Purkinje cell (primary cell): Measurements from ENCODE around the gene F2RL1. TPM values are rescaled to one million over a fixed set of nuclear protein-coding genes. Genes with fewer than 3 reads are reported as not detected.

Experiments
- polyA plus RNA-seq: library from polyadenylated mRNA; unstranded; fragments of >200 nt; fragmentation: Nextera tagmentation; gene quantifications from 2 replicates; pipeline ENCODE4 v1.2.1, GENCODE V29; 2014

The F2RL1 gene
- polyA plus RNA-seq = not detected in 2 replicates

GRCh38 chr5:76818844-76819831 is at the start of gene F2RL1:
TSS of gene F2RL1 (plus strand) at chr5:76819030. CDS start at chr5:76819183, 153 bp downstream.

GRCh38 chr5:76849419-76850291 is 30.8 kb downstream of the F2RL1 start, which contains the start of gene S100Z:
TSS of gene S100Z (plus strand) at chr5:76850014. CDS start at chr5:76875360, 25,346 bp downstream.

Other genes starting within 250 kb of the F2RL1 start
- not detected in 2 replicates for gene F2RL2, start 195.6 kb upstream of the F2RL1 start, polyA plus RNA-seq
- 0.20 TPM in 1 of 2 replicates, not detected in the other for gene F2R, start 102.9 kb upstream of the F2RL1 start, polyA plus RNA-seq
- not detected in 2 replicates for gene S100Z, start 31.0 kb downstream of the F2RL1 start, polyA plus RNA-seq
- gene CRHBP, start 134.0 kb downstream of the F2RL1 start, polyA plus RNA-seq = 9.1 TPM in 1 of 2 replicates, not detected in the other
- 30.4 and 32.4 TPM in 2 replicates for gene AGGF1, start 211.4 kb downstream of the F2RL1 start, polyA plus RNA-seq